T-helper 2 cell (primary cell): ENCODE data around the gene NECTIN2.
"Not testable (repeated sequence)": the region's sequence is repeated elsewhere in the genome, so short reads cannot be mapped to it uniquely, and the experiment has no call there.

Experiments
- DNase-seq, 5 experiments: peaks; one replicate each; pipeline versions ENCODE4 v3.0.0 to v3.0.0-alpha.2; 2012 to 2022

The NECTIN2 gene

DNA sequence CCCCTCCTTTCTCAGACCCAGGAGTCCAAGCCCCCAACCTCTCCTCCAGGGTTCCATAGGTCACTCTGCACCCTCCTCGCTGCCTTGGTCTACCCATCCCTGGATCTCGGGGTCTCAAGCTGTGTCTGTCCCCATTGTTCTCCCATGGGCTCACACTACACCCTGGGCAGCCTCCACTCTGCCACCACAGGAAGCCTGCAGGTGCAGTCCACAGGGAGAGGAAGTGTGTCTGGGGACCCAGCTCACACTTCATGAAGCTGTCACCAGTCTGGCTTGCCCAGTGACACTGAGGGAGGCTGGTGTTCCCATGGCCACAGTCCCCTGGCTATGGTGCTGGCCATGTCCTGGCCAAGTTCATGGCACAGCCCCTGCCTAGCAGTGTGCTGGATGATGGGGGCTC is 5.3 kb downstream of the NECTIN2 start:
- DNase-seq, result no peak

DNA sequence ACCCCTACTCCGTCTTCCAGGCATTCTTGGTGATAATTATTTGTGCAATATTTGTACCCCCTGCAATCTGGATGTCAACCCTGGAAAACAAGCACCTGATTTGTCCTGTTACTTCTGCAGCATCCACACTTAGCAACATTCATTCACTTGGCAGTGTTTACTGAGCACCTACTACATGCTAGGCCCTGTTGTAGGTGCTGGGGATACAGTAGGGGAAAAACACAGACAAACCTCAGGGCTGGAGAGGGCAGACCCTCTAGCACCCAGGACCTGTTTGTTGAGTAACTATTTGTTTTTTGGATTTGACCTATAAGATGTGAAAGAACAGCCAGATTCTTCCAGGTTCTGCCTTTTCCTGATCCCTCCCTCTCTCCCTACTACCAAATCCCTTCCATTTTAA is 9.5 kb downstream of the NECTIN2 start:
- no peak for DNase-seq

DNA sequence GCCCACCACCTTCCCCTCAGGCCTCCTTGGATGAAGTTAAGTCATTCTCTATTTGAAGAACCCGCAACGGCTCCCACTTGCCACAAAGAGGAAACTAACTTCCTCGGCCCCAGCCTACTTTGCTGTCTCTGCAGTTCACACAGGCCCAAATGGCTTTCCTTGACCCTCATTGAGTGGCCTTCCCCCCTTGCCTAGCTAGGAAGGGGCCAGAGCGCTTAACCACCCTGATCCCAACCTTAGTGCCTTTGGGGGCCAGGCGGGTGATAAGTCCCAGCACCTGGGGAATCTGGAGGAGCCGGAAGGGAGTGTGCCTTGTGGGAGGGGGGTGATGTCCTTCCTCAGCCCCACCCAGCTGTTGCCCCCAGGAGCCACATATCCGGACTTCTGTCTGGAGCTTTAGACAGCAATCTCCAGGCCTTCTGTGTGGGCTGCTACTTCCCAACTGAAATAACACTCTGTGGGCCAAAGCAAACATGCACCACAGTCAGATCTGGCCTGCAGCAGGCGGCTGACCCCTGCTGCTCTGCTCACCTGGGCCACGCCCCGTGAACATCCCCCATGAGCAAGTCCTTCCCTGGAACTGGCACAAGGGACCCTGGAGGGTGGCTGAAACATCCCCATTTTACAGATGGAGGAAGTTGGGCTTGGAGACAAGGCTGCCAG is 10.5 kb downstream of the NECTIN2 start:
- DNase-seq, result no peak

DNA sequence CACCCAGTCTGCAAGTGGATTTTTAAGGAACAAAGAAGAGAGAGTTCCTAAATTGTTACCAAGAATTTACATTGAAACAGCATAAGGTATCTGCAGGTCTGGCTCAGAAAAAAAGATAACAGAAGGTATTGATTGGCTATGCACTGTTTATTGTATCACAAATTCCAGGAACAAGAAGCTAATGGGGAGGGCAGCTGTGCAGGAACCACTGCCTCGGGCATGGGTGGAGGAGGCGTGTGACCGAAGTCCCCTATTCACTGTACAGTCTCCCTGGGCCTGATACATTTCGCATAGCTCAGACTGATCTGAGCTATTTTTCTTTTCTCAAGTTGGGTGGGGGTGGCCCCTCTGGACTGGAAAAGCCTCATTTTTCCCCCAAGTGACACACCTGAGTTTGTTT is 11.7 kb downstream of the NECTIN2 start:
- no peak for DNase-seq

DNA sequence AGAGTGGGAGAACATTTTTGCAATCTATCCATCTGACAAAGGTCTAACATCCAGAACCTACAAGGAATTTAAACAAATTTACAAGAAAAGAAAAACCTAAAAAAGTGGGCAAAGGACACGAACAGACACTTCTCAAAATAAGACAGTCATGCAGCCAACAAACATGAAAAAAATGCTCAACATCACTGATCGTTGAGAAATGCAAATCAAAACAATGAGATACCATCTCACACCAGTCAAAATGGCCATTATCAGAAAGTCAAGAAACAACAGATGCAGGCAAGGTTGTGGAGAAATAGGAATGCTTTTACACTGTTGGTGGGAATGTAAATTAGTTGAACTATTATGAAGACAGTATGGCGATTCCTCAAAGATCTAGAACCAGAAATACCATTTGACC is 15.5 kb downstream of the NECTIN2 start:
- DNase-seq, result not testable (repeated sequence)

DNA sequence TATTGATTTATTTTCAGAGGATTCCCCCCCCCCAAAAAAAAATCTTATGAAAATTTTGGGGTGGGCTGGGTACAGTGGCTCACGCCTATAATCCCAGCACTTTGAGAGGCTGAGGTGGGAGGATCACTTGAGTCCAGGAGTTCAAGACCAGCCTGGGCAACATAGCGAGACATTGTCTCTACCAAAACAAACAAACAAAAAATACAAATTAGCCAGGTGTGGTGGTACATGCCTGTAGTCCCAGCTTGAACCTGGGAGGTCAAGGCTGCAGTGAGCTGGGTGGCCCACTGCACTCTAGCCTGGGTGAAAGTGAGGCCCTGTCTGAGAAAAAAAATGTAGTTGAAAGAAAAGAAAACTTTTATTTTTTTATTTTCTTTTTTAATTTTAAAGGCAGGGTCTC is 17.9 kb downstream of the NECTIN2 start:
- no peak for DNase-seq

DNA sequence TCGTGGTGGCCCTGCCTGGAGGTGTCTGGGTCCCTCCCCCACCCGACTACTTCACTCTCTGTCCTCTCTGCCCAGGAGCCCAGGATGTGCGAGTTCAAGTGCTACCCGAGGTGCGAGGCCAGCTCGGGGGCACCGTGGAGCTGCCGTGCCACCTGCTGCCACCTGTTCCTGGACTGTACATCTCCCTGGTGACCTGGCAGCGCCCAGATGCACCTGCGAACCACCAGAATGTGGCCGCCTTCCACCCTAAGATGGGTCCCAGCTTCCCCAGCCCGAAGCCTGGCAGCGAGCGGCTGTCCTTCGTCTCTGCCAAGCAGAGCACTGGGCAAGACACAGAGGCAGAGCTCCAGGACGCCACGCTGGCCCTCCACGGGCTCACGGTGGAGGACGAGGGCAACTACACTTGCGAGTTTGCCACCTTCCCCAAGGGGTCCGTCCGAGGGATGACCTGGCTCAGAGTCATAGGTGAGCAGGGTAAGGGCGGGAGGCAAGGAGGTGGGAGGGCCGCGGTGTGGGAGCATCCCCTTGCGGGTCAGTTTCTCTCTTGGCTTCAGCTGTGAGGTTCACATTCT is 19.2 kb downstream of the NECTIN2 start:
- no peak for DNase-seq

DNA sequence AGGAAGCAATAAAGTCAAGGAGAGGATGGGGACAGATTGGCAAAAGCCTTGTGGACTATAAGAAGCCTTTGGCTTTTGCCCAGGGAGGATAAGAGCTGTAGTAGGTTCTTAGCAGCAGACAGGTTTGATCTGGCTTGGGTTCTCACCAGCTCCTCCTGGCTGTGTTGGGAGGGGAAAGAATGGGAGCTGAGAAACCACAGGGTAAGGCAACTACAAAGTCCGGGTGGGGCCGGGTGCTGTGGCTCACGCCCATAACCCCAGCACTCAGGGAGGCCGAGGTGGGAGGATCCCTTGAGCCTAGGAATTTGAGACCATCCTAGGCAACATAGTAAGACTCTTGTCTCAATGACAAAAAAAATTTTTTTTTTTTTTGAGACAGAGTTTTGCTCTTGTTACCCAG is 20.6 kb downstream of the NECTIN2 start:
- DNase-seq, result no peak

DNA sequence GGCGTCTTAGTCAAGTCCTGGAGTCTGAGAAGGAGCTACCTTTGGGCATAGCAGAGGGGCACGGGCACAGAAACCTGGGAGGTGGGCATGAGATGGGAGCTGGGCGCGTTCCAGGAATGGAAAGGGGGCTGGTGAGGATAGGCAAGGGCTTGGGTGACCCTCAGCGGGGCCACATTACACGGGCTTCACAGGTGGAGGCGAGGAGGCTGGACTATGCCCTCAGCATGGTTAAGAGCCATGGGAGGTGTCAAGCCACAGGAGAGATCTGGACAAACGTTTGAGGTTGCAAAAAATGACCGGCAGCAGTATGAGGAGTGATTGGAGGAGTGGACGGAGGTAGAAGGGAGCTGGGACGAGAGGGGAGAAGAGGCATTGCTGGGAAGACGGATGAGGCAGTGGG is 21.5 kb downstream of the NECTIN2 start:
- DNase-seq, result no peak

DNA sequence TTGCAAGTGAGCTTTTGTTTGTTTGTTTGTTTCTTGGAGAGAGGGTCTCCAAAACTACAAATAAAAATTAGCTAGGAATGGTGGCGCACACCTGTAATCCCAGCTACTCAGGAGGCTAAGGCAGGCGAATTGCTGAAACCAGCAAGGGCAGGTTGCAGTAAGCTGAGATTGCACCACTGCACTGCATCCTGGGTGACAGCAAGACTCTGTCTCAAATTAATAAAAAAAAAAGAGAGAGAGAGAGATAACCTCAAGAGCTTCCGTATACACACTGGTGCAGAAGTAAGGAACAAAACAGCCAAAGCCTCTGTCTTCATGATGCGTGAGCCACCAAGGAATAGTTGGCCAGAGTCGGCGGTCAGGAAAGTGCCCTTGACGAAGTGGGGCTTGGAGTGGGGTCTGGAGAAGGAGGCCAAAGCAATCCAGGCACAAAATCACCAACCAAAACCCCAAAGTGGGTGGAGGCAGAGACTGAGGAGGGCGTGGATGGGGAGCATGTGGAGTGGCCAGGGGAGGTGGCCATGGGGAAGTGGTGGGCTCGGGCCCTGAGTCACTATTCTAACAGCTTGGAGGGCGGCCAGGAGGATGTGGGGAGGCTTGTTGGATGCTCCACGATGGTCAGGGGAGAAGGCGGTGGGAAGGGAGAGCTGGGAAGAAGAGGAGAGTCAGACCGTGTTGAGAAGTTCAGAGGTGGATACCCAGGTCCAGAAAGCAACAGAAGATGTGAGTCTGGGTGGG is 23.8 kb downstream of the NECTIN2 start:
- no peak for DNase-seq

DNA sequence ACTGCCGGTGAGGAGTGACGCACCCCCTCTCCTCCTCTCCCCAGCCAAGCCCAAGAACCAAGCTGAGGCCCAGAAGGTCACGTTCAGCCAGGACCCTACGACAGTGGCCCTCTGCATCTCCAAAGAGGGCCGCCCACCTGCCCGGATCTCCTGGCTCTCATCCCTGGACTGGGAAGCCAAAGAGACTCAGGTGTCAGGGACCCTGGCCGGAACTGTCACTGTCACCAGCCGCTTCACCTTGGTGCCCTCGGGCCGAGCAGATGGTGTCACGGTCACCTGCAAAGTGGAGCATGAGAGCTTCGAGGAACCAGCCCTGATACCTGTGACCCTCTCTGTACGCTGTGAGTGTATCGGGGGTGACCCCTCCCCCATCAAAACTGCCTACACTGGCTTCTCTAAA is 25.7 kb downstream of the NECTIN2 start:
- DNase-seq, result no peak

DNA sequence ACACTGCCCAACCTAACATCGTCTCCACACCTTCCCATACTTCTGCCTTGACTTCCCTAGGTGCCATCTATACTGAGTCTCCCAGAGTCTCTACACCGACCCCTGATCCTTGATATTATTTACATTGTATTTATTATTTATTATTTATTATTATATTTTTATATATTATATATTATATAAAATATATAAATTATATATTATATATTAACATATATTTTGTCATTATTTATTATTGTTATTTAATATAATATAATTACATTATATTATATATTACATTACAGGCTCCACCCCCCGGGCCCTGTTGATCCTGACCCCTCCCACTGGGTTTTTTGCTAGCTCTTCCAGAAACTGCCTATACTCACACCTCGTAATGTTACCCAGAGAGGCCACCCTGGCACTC is 26.6 kb downstream of the NECTIN2 start:
- DNase-seq, result no peak

DNA sequence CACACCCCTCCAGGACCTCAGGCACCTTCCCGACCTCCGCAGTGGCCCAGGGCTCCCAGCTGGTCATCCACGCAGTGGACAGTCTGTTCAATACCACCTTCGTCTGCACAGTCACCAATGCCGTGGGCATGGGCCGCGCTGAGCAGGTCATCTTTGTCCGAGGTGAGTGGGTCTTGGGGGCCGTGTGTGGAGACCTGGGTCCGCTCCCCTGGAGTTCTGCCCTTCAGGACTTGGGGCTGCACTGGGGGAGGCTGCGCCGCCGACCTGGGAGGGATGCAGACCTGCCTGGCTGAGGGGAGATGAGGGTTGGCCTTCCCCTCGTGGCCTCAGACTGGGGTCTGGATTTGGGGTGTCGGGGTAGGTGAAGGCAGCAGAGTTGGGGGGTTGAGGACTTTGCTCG is 28.2 kb downstream of the NECTIN2 start:
- no peak for DNase-seq

DNA sequence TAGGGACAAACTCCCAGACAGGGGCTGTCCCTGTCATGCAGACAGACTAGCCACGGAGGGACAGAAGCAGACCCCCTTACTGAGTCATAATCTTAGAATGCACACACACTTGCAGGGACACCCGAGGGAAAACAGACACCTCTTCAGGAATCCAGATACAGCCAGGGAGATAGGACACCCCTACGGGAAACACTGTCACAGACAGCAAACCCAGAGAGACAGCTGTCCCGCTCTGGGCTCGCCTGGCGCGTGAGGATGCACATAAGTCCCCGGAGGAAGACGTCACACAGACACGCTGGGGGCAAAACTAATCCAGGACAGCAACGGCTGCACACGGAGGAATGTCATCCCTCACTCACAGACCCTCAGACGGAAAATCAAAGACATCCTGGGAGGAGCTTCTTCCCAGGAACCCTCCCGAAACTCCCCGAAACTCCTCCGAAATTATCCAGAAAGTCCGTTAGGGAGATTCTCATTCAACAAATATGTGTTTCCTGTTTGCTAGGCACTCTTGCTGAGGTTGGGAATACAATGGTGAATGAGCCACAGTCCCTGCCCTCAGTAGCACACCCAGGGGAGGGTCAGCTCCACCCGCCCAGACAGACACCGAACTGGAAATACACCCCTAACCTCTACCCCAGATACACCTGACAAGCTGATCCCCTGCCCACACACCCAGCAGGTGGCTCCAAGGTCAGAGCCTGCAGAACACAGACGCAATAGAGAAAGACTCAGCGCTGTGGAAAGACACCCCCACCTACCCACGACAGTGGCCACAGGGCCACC is 29.8 kb downstream of the NECTIN2 start:
- DNase-seq, result no peak

DNA sequence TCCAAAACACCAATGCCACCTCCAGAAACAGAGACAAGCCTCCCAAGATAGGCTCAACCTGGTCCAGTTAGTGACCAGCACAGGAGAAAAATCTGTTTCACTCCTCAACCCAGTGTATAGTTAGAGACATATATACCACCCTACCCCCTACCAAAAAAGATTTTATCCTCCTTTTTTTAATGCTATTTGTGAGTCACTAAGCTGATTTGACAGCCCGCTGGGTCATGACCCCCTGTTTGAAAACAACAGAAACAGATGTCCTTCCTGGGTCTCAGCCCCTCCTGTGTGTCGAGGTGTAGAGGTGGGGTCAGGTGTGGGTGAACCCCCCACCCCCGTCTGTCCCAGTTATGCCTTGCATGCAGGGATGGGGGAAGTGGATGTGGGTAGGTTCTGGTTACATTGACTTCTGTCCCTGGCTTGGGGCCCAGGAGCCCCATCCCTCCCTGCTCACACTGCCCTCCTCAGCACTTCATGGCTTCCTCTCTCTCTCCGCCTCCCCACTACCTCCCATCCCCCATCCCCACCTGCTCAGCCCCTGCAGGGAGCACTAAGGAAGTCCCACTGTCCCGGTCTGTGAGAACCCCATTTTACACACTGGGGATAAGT is 30.9 kb downstream of the NECTIN2 start:
- DNase-seq, result peak in 1 of 5 experiments; percentile 6

DNA sequence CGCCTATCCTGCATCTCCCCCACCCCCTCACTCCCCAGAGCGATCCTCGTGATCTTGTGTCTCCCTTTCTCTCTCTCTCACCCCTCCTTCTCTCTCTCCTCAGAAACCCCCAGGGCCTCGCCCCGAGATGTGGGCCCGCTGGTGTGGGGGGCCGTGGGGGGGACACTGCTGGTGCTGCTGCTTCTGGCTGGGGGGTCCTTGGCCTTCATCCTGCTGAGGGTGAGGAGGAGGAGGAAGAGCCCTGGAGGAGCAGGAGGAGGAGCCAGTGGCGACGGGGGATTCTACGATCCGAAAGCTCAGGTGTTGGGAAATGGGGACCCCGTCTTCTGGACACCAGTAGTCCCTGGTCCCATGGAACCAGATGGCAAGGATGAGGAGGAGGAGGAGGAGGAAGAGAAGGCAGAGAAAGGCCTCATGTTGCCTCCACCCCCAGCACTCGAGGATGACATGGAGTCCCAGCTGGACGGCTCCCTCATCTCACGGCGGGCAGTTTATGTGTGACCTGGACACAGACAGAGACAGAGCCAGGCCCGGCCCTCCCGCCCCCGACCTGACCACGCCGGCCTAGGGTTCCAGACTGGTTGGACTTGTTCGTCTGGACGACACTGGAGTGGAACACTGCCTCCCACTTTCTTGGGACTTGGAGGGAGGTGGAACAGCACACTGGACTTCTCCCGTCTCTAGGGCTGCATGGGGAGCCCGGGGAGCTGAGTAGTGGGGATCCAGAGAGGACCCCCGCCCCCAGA is 32.2 kb downstream of the NECTIN2 start:
- no peak for DNase-seq

DNA sequence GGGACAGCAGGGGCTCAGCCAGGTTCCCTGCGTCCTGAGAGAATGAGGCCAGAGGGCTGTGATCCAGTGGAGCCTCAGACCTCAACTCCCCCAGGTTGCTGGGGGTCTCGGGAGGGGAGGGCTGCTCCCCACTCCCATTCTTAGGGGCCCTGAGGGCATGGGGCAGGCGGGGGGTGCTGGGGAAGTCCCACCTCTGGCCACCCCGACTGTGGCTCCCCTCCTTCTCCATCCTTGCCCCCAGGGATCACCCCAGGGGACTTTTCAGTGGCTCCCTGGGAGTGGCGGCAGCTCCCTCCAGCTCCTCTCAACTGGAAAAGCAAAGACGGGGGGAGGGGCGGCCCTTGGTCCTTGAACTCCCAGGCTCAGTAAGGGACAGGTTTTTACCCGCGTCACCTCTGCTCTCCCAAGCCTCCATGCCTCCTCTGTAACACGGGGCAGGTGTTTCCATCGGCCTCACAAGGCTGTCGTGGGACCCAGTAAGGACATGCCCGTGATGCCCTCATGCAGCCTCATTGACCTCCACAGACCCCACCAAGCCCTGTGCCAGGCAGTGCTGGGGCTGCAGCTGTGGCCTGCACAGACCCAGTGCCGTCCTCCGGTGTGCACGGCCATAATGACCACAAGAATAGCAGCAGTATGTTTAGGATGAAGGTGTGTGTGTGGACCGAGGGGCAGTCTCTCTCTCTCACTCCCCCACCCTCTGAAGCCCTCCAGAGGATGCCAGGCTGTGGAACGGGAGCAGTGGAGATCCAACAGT is 33.4 kb downstream of the NECTIN2 start:
- DNase-seq, result no peak

DNA sequence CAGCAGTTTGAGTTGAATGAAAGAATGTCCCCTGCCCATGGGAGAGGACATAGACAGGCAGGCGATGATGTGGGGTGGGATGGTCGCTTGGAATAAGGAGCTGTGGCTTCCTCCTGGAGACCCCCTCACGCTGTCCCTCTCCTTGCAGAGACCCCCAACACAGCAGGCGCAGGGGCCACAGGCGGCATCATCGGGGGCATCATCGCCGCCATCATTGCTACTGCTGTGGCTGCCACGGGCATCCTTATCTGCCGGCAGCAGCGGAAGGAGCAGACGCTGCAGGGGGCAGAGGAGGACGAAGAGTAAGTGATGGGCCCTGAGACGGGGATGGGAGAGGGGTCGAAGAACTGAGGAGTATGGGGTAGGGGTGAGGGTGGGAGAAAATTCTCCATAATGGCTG is 36.0 kb downstream of the NECTIN2 start:
- DNase-seq, result no peak

DNA sequence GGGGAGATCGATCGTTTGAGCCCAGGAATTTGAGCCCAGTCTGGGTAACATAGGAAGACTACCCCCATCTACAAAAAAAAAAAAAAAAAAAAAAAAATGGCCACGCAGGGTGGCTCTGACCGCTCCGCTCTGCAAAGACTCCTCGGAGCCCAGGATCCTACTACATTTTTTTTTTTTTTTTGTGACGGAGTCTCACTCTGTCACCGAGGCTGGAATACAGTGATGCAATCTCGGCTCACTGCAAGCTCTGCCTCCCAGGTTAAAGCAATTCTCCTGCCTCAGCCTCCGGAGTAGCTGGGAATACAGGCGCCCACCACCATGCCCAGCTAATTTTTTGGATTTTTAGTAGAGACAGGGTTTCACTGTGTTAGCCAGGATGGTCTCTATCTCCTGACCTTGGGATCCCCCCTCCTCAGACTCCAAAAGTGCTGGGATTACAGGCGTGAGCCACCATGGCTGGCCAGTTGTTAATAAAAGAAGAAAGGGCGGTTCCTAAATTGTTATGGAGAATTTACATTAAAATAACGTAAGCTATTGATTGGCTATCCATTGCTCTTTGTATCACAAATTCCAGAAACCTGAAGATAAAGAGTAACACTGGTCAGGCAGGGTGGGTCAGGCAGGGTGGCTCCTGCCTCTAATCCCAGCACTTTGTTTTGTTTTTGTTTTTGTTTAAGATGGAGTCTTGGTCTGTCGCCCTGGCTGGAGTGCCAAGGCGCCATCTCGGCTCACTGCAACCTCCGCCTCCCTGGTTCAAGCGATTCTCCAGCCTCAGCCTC is 36.7 kb downstream of the NECTIN2 start:
- DNase-seq, result not testable (repeated sequence)

DNA sequence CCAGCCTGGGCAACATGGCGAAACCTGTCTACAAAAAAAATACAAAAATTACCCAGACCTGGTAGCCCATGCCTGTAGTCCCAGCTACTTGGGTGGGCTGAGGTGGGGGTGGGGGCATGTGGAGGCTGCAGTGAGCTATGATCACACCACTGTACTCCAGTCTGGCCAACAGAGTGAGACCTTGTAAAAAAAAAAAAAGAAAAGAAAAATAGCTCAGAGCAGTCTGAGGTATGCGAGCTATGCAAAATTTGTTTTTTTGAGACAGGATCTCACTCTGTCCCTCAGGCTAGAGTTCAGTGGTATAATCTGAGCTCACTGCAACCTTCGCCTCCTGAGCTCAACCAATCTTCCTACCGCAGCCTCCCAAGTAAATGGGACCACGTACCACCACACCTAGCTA is 37.8 kb downstream of the NECTIN2 start:
- no peak for DNase-seq

DNA sequence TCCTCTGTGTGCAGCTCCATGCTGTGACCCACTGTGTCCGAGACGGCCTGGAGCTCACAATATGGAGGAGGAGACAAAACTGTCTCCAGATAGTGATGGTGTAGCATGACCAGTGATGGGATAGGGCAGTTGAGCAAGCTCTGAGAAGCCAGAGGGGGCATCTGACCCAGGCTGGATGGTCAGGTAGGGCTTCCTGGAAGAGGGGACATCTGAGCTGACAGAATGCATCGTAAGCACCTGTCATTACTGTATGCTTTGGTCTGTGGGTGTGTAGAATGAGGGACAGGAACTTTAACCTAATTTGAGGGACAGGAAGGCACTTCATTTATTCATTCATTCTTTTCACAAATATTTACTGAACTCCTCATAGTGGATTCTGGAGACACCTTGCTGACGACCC is 38.5 kb downstream of the NECTIN2 start:
- DNase-seq, result no peak
